K562 (cell line): ENCODE data around the gene ITGA11. TPM values are rescaled to one million over a fixed set of nuclear protein-coding genes. Genes with fewer than 3 reads are reported as not detected.

ENCODE experiments used
- ATAC-seq: fragments of 200-7000 bp; cut with Tn5 transposase; 3 replicates; pipeline ENCODE4 v1.9.1; 2020; ENCODE audit warnings: moderate library complexity
- BruUV-seq: library from RNA; stranded (reverse); fragments of 400-500 nt; replicated peaks from 2 replicates; lab custom pipeline; 2021; lab: Mats Ljungman, UMichigan
- CTCF ChIA-PET: fragments of 300-600 bp; formaldehyde crosslinking; extraction: SDS; loops from one replicate; lab custom pipeline; 2021; ENCODE audit warnings: low intra/inter-chr PET ratio; lab: Yijun Ruan, JAX
- POLR2A ChIA-PET: fragments of 300-600, 350-650 bp; sonication (Branson Sonifier 250); formaldehyde crosslinking; extraction: SDS; loops from one replicate; lab custom pipeline; 2021; ENCODE audit warnings: antibody characterized with exemption, inconsistent platforms; lab: Yijun Ruan, JAX
- DNase-seq, 4 experiments: peaks; one replicate each; pipeline versions ENCODE4 v3.0.0 to v3.0.0-alpha.2; 2011 to 2018; ENCODE audit warnings: low spot score in 3 of 4, mixed read lengths in 3 of 4; ENCODE audit errors: extremely low read depth in 1 of 4
- FAIRE-seq: peaks from 2 replicates; lab custom pipeline; 2011; peaks lifted over from hg19 to GRCh38; lab: Jason Lieb, UNC
- H2AFZ ChIP-seq: 2 replicates; pipeline ENCODE4 v1.6.0; 2011; ENCODE audit warnings: low read depth, low read length, control low read depth, inconsistent platforms
- H3K27ac ChIP-seq: fragments of 200-600 bp; 3 replicates; pipeline ENCODE4 v1.8.0; 2011; ENCODE audit warnings: low read depth, mild to moderate bottlenecking, control low read depth, inconsistent platforms, low read length, moderate library complexity, mixed read lengths; ENCODE audit errors: extremely low read depth
- H3K27me3 ChIP-seq, 2 experiments: fragments of 300-600 bp in 1 of 2; 2 replicates in 1 of 2; 3 replicates in 1 of 2; pipeline versions ENCODE4 v1.6.0 to v1.8.0; 2011; ENCODE audit warnings: inconsistent platforms in 2 of 2, low read length in 2 of 2, mild to moderate bottlenecking in 1 of 2, mixed read lengths in 1 of 2, moderate library complexity in 1 of 2; ENCODE audit not compliant: control insufficient read depth in 2 of 2, insufficient read depth in 2 of 2
- H3K36me3 ChIP-seq: fragments of 300-600 bp; 3 replicates; pipeline ENCODE4 v1.8.0; 2011; ENCODE audit warnings: mild to moderate bottlenecking, low read length, inconsistent platforms; ENCODE audit not compliant: control insufficient read depth, insufficient read depth
- H3K4me1 ChIP-seq, 2 experiments: fragments of 200-600 bp in 1 of 2; replicated peaks in 1 of 2; 2 replicates in 1 of 2; 3 replicates in 1 of 2; pipeline versions ENCODE4 v1.5.1 to v1.8.0; 2011; ENCODE audit warnings: inconsistent platforms in 2 of 2, low read length in 2 of 2, mild to moderate bottlenecking in 1 of 2, mixed read lengths in 1 of 2, moderate library complexity in 1 of 2; ENCODE audit not compliant: control insufficient read depth in 2 of 2, insufficient read depth in 2 of 2
- H3K4me2 ChIP-seq: 2 replicates; pipeline ENCODE4 v1.6.1; 2011; ENCODE audit warnings: low read length, control low read depth, inconsistent platforms, mixed read lengths; ENCODE audit not compliant: insufficient read depth
- H3K4me3 ChIP-seq: fragments of 200-600 bp; sonication (generic), shearing (Covaris generic); 2 replicates; pipeline ENCODE4 v1.5.1; 2016; ENCODE audit warnings: control low read depth, inconsistent platforms
- H3K79me2 ChIP-seq: fragments of 200-600 bp; 3 replicates; pipeline ENCODE4 v1.8.0; 2011; ENCODE audit warnings: low read length, inconsistent platforms; ENCODE audit not compliant: control insufficient read depth, insufficient read depth
- H3K9ac ChIP-seq, 2 experiments: 2 replicates each; pipeline versions ENCODE4 v1.6.0 to v1.6.1; 2011; ENCODE audit warnings: low read depth in 2 of 2, low read length in 2 of 2, control low read depth in 1 of 2, inconsistent platforms in 1 of 2, mild to moderate bottlenecking in 1 of 2, mixed read lengths in 1 of 2; ENCODE audit not compliant: insufficient read depth in 1 of 2
- H3K9me1 ChIP-seq: one replicate; pipeline ENCODE4 v1.6.0; 2011; ENCODE audit warnings: inconsistent platforms, mild to moderate bottlenecking, low read length, moderate library complexity; ENCODE audit not compliant: control insufficient read depth, insufficient read depth
- H3K9me3 ChIP-seq: replicated peaks from 2 replicates; pipeline ENCODE4 v1.5.1; 2011; ENCODE audit warnings: low read depth, low read length, inconsistent platforms; ENCODE audit not compliant: control insufficient read depth, insufficient read depth
- H4K20me1 ChIP-seq: replicated peaks from 2 replicates; pipeline ENCODE4 v1.6.1; 2011; ENCODE audit warnings: low read length, inconsistent platforms, mixed read lengths; ENCODE audit not compliant: control insufficient read depth, insufficient read depth
- CBFA2T2 ChIP-seq: fragments of 450-650 bp; conservative IDR thresholded peaks from 2 replicates; pipeline ENCODE4 v1.6.1; 2017; ENCODE audit warnings: mild to moderate bottlenecking
- CHD4 ChIP-seq: fragments of 200-600 bp; sonication (generic); IDR thresholded peaks from 3 replicates; pipeline ENCODE4 v1.6.1; 2012; ENCODE audit warnings: low read depth, mild to moderate bottlenecking, mixed read lengths, low read length, inconsistent platforms; ENCODE audit not compliant: insufficient read depth, insufficient replicate concordance, poor library complexity, severe bottlenecking
- CTCFL ChIP-seq: IDR thresholded peaks from 2 replicates; pipeline ENCODE4 v1.6.1; 2011; ENCODE audit warnings: borderline replicate concordance, low read depth, mild to moderate bottlenecking, moderate library complexity, low read length; ENCODE audit not compliant: insufficient read depth, poor library complexity, severe bottlenecking
- MEF2D ChIP-seq: conservative IDR thresholded peaks from 2 replicates; pipeline ENCODE4 v1.6.1; 2016; ENCODE audit warnings: low read depth, missing genetic modification characterization, missing compliant biosample characterization
- PPARD ChIP-seq: fragments of 250-450 bp; sonication (Bioruptor Pico); IDR thresholded peaks from 2 replicates; pipeline ENCODE4 v1.8.0; 2022; ENCODE audit warnings: inconsistent platforms, mild to moderate bottlenecking, moderate library complexity
- RBM14 ChIP-seq: fragments of 200-400 bp; formaldehyde crosslinking; IDR thresholded peaks from 2 replicates; pipeline ENCODE4 v1.6.1; 2018; ENCODE audit warnings: low read depth, mild to moderate bottlenecking, low read length, moderate library complexity, borderline replicate concordance; ENCODE audit not compliant: insufficient read depth
- SAFB ChIP-seq: fragments of 200-400 bp; formaldehyde crosslinking; IDR thresholded peaks from 2 replicates; pipeline ENCODE4 v1.6.1; 2017; ENCODE audit warnings: low read depth, low read length, borderline replicate concordance
- SIRT6 ChIP-seq: IDR thresholded peaks from one replicate; pipeline ENCODE4 v1.6.1; 2012; ENCODE audit warnings: low read depth, mild to moderate bottlenecking, control low read depth, inconsistent platforms, low read length, moderate library complexity
- SOX6 ChIP-seq: fragments of 450-650 bp; IDR thresholded peaks from 2 replicates; pipeline ENCODE4 v1.6.1; 2014; ENCODE audit warnings: mild to moderate bottlenecking
- WGBS: fragments of 100-300 bp; shearing (Covaris generic); methylation state at CpG from one replicate; pipeline ENCODE4 v1.1.6; 2016; ENCODE audit warnings: low coverage, mixed read lengths; ENCODE audit not compliant: insufficient coverage; ENCODE audit errors: missing lambda C conversion rate; 5-methylcytosine and 5-hydroxymethylcytosine counted together
- in situ Hi-C: fragments of 300-500 bp; cut with MboI; formaldehyde crosslinking; loops from 4 replicates; pipeline ENCODE4 v1.15.0; 2018; ENCODE audit warnings: inconsistent platforms, mixed read lengths
- intact Hi-C: fragments of 100-400 bp; cut with micrococcal nuclease; formaldehyde crosslinking; loops from 2 replicates; pipeline ENCODE4 v1.14.2; 2022
- polyA plus RNA-seq, 8 experiments: library from polyadenylated mRNA; depleted of rRNA in 4 of 8; stranded (reverse) in 5 of 8; unstranded in 3 of 8; fragments of >200 nt; fragmentation: Nextera tagmentation in 2 of 8; fragmentation: Illumina TruSeq in 1 of 8; extraction: Ambion mirVana in 2 of 8; extraction: Trizol in 1 of 8; gene quantifications; 2 replicates each; pipeline versions ENCODE4 v1.2.1 to v1.2.3, GENCODE V29; 2011 to 2014; ENCODE audit warnings: inconsistent platforms in 1 of 8, missing spikeins in 1 of 8
- total RNA-seq, 7 experiments: library from RNA; depleted of rRNA in 6 of 7; stranded (reverse); fragments of >200 nt in 6 of 7; fragmentation: Illumina TruSeq in 2 of 7; extraction: Trizol in 2 of 7; gene quantifications; 2 replicates each; pipeline versions ENCODE4 v1.2.1 to v1.2.3, GENCODE V29; 2011 to 2021; ENCODE audit warnings: low replicate concordance in 1 of 7
- TF ChIP-seq, protein P1 (sequence below): fragments of 250-450 bp; sonication (Bioruptor Pico); IDR thresholded peaks from 2 replicates; pipeline ENCODE4 v1.8.0; 2022; ENCODE audit warnings: inconsistent platforms, mild to moderate bottlenecking, moderate library complexity, borderline replicate concordance

ITGA11 gene
- total and polyA plus RNA-seq, 9 of the 15 experiments (the other 6 are each of a cell fraction or from before 2014, with no cell fraction given): 0.01 TPM; not detected in 8

DNA sequence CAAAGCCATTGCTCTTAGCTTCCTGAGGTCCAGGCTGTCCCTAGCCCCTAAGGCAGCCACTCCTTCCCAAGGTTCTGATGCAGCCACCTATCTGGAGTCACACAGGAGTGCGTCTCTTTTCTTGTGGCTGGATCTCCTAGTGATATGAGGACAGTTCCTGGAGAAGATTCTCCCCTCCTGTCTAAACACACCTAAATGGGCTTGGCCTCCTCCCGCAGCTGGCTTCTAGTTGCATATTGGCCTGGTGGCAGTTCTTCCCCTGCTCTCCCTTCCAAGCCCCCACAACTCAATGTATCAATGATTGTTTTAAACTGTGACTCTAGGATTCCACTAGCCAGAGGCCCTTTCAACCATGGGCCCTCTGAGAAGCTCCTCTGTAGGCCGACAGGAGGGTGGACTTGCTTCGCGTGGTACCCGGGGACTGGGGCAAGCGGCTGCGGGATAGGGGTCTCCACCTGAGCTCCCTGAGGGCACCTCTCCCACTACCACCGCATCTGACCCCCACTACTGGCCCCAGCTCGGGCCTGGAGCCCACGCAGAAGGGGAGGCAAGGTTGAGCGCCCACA, 1.4 kb downstream of the ITGA11 start:
- no TSS peak for BruUV-seq
- H3K9ac ChIP-seq: no peak overlapping the region

More for the DNA sequence above, 1.4 kb downstream of the ITGA11 start:
- peaks cover 24 to 47% of the 10 kb centered on the region in 2 experiments; a peak in 4 of 5 replicates for H3K27me3 ChIP-seq
- H2AFZ ChIP-seq: no peak overlapping the region
- no peak for TF ChIP-seq CBFA2T2
- TF ChIP-seq SAFB: no peak
- no peak for TF ChIP-seq PPARD (CRISPR knock-in tag)
- TF ChIP-seq SOX6: no peak
- no peak for TF ChIP-seq RBM14
- TF ChIP-seq CTCFL: no peak
- no peak for TF ChIP-seq SIRT6
- TF ChIP-seq MEF2D (tag): no peak
- TF ChIP-seq, protein P1, sequence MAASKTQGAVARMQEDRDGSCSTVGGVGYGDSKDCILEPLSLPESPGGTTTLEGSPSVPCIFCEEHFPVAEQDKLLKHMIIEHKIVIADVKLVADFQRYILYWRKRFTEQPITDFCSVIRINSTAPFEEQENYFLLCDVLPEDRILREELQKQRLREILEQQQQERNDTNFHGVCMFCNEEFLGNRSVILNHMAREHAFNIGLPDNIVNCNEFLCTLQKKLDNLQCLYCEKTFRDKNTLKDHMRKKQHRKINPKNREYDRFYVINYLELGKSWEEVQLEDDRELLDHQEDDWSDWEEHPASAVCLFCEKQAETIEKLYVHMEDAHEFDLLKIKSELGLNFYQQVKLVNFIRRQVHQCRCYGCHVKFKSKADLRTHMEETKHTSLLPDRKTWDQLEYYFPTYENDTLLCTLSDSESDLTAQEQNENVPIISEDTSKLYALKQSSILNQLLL (CRISPR knock-in tag): no peak
- no peak for TF ChIP-seq CHD4
- POLR2A ChIA-PET: no interaction called here
- no peak overlapping the region for H3K27ac ChIP-seq
- no peaks in the 10 kb centered on the region for H3K36me3 ChIP-seq
- no peaks in the 10 kb centered on the region for H3K79me2 ChIP-seq
- 3% methylated on average over 12 of the region's 12 CpGs for WGBS
- no peaks in the 10 kb centered on the region for H3K9me1 ChIP-seq
- H3K4me2 ChIP-seq: no peak overlapping the region
- intact Hi-C loops: no loop called here
- CTCF ChIA-PET: no interaction called here
- DNase-seq (no peak), FAIRE-seq (no peak), ATAC-seq (no peak)
- peaks cover 0 to 15% of the 10 kb centered on the region in 2 experiments; a peak in 2 of 5 replicates for H3K4me1 ChIP-seq
- H3K9me3 ChIP-seq: no peaks in the 10 kb centered on the region
- no peaks in the 10 kb centered on the region for H4K20me1 ChIP-seq
- no peak overlapping the region for H3K4me3 ChIP-seq
- in situ Hi-C loops: no loop called here
